ENCODE measurements around the gene MRPS27.

MRPS27 gene

GRCh38 chr5:72228960-72229359 lies 91.1 kb downstream of the MRPS27 start:
- DNase-seq, result no peak

- DNase-seq, result no peak
These were observed 93.1 kb downstream of the MRPS27 start for GRCh38 chr5:72226950-72227349.

GRCh38 chr5:72225741-72226140 lies 94.3 kb downstream of the MRPS27 start:
- no peak for DNase-seq

- no peak for DNase-seq
These were observed 95.0 kb downstream of the MRPS27 start for GRCh38 chr5:72224946-72225463.

GRCh38 chr5:72223371-72223770 lies 96.7 kb downstream of the MRPS27 start:
- no peak for DNase-seq

- no peak for DNase-seq
These were observed 97.5 kb downstream of the MRPS27 start for GRCh38 chr5:72222521-72222920.

- no peak for DNase-seq
These were observed 98.5 kb downstream of the MRPS27 start for GRCh38 chr5:72221541-72221940.

- DNase-seq, result no peak
These were observed 98.9 kb downstream of the MRPS27 start for GRCh38 chr5:72221099-72221498.

- DNase-seq, result no peak
These were observed 103.3 kb downstream of the MRPS27 start for GRCh38 chr5:72216756-72217155.

- DNase-seq, result no peak
These were observed 105.9 kb downstream of the MRPS27 start for GRCh38 chr5:72214168-72214567.

GRCh38 chr5:72213482-72213881 lies 106.6 kb downstream of the MRPS27 start:
- DNase-seq, result no peak

GRCh38 chr5:72212171-72212570 lies 107.9 kb downstream of the MRPS27 start:
- DNase-seq, result no peak

GRCh38 chr5:72210888-72211678 lies 109.0 kb downstream of the MRPS27 start:
- no peak for DNase-seq

- no peak for DNase-seq
These were observed 110.6 kb downstream of the MRPS27 start for GRCh38 chr5:72209147-72210115.

- DNase-seq, result no peak
These were observed 111.6 kb downstream of the MRPS27 start for GRCh38 chr5:72208324-72208926.

- no peak for DNase-seq
These were observed 113.0 kb downstream of the MRPS27 start for GRCh38 chr5:72206994-72207393.

GRCh38 chr5:72206160-72206559 lies 113.9 kb downstream of the MRPS27 start:
- DNase-seq, result no peak

- DNase-seq, result no peak
These were observed 114.5 kb downstream of the MRPS27 start for GRCh38 chr5:72205431-72206009.

GRCh38 chr5:72204946-72205345 lies 115.1 kb downstream of the MRPS27 start:
- no peak for DNase-seq

GRCh38 chr5:72203251-72203845 lies 116.7 kb downstream of the MRPS27 start:
- no peak for DNase-seq

- DNase-seq, result no peak
These were observed 117.7 kb downstream of the MRPS27 start for GRCh38 chr5:72202331-72202825.

GRCh38 chr5:72199681-72200080 lies 120.4 kb downstream of the MRPS27 start:
- DNase-seq, result no peak

Data from inflammatory macrophage treated with lipopolysaccharide for 1 hour (primary cell).